Activated T-cell treated with anti-CD3 and anti-CD28 coated beads, Interleukin-2, amount 50 U/mL, for 24 hours (primary cell): ENCODE results near the gene PRAC1.
A peak's percentile ranks its signal among the peaks of the same experiment; 100 is the strongest.

ENCODE experiments used
- DNase-seq: peaks from one replicate; pipeline ENCODE4 v3.0.0-alpha.2; 2020
- H3K27ac Mint-ChIP-seq: 2 replicates; pipeline ENCODE4 v1.8.0; 2020; ENCODE audit warnings: mild to moderate bottlenecking, mixed read lengths
- H3K27me3 Mint-ChIP-seq: 2 replicates; pipeline ENCODE4 v1.8.0; 2020; ENCODE audit warnings: mixed read lengths
- H3K36me3 Mint-ChIP-seq: 2 replicates; pipeline ENCODE4 v1.8.0; 2020; ENCODE audit warnings: low read depth, mixed read lengths
- H3K4me1 Mint-ChIP-seq: 2 replicates; pipeline ENCODE4 v1.8.0; 2020; ENCODE audit warnings: low read depth, mixed read lengths
- H3K4me3 Mint-ChIP-seq: 2 replicates; pipeline ENCODE4 v1.8.0; 2020; ENCODE audit warnings: mild to moderate bottlenecking, moderate library complexity, mixed read lengths
- H3K9me3 Mint-ChIP-seq: 2 replicates; pipeline ENCODE4 v1.8.0; 2020; ENCODE audit warnings: mixed read lengths

Gene PRAC1

DNA sequence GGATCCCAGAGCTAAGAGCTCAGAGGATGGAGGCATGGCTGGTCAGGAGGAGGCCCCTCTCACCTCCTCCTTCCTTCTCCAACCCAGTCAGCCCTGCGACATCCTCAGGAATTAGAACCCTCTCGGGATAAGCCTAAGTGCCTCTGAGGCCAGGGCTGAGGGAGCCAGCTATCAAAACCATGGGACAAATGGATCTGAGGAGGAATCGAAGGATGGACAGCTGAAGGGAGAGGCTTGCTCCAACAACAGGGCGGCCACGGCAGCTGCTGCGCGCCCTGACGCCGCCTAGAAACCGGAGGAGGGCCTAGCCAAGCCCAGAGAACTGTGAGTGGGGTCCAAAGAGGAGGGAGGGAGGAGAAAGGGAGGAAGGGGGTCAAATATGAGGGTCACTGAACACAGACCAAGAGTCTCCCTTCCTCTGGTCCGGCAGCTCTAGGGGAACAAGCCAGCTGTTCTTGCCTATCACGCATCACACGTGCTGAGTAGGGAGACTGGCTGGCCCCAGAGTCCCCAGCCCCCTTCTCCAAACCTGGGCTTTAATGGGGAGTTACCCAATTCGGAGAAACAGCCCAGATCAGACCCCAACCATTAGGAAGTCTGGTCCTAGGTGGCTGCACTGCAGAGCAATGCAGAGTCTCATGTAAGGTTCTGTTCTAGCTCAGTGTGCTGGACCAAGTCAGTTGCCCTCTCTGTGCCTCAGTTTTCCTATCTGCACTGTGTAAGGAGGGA lies 12.2 kb upstream of the PRAC1 start:
- Mint-ChIP-seq H3K27me3 (peaks cover 96% of the 10 kb centered on the region), H3K9me3 (no peaks in the 10 kb centered on the region), H3K4me1 (peaks cover 27% of the 10 kb centered on the region), H3K36me3 (no peaks in the 10 kb centered on the region), H3K27ac (no peak overlapping the region), H3K4me3 (no peak overlapping the region)
- no peak for DNase-seq

DNA sequence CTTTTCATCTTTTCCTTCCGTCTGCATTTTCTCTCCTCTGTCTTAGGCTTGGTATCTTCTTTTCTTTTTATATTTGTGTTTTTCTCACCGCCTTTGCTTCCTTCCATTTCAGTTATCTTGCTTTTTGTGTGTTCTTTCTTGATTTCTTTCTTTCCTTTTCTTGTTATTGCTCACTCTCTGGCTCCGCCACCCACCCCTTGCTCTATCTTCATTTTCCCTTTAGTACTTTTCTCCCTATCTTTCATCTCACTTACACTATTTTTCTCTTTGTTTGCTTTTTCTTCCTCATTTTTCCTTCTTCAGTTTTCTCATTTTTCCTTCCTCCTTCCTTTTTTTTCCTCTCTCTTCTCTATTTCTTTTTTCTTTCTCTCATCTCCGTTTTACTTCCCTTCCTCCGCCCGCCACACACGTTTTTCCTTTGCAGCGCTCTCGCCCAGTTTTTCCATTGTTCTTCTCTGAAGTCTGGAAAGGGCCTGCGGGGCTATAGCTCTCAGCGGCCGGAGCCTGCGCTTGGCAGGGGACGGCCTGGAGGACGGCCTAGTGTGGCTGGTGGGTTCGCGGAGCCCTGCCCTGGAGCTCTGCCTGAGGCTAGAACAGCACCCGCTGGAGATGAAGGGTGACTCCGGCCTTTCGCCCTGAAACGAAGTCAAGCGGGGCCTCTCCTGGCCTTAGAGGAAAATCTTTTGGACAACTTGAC lies 11.5 kb upstream of the PRAC1 start:
- Mint-ChIP-seq H3K36me3 (no peaks in the 10 kb centered on the region), H3K4me1 (peaks cover 25% of the 10 kb centered on the region), H3K27ac (no peak overlapping the region), H3K9me3 (no peaks in the 10 kb centered on the region), H3K4me3 (peak overlapping the region; percentile 59), H3K27me3 (peaks cover 96% of the 10 kb centered on the region)
- no peak for DNase-seq

DNA sequence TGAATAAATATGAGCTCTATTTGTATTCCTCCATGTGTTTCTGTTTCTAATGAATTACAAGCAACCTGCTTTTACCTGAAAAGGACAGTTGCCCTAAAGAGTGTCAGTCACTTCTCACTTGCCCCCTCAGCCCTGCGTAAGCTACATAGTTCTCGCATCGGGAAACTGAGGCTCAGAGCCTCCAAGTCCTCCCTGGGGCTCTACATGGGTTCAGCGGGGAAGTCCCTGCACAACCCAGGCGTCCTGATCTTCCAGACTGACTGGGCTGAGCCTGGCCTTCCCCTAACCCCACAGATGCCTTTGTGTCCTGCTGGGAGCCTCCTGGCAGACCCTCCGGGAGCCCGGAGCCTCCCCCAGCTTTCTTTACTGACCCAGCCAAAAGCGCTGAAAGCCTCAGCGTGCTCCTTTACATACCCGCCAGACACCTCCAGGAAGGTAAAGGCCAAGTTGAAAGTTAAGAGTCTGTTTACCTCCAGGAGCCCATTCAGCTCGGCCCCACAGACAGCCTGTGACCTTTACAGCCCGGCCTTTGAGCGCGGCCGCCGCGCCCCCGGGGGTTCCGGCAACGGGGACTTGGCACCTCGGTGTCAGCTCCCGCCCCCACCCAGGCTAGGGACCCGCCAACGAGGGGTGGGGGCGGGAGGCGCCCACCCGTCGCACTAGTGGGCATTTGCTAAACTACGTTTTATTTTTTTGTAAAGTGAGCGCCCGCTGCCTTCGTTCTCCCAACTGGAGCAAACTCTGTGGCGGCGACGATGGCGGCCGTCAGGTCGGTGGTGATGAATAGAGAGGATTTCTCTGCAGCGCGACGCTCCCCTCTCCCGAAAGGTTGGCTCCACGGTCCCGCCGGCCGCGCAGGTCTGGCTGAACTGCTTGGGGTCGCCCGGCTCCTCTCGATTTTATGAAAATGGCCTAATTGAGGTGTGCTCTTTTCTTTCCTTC lies 10.6 kb upstream of the PRAC1 start:
- Mint-ChIP-seq H3K36me3 (no peaks in the 10 kb centered on the region), H3K27me3 (peaks cover 96% of the 10 kb centered on the region), H3K4me1 (peaks cover 28% of the 10 kb centered on the region), H3K9me3 (no peaks in the 10 kb centered on the region), H3K27ac (no peak overlapping the region), H3K4me3 (peak overlapping the region; percentile 59)
- DNase-seq, result no peak

DNA sequence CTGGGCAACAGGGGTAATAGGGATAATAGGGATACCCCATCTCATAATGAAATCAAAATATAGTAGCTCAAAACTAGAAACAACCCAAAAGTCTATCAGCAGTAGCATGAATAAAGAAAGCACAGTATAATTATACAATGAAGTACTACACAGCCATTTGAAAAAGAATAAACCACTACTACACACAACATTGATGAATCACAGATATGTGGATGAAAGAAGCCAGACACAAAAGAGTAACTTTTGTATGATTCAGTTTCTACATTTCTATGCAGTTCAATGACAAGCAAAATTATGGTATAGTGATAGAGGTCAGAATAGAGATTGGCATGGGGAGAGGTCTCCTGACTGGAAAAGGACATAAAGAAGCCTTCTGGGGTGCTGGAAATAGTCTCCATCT lies 9.0 kb upstream of the PRAC1 start:
- Mint-ChIP-seq H3K27me3 (peaks cover 96% of the 10 kb centered on the region), H3K4me1 (peaks cover 33% of the 10 kb centered on the region)

DNA sequence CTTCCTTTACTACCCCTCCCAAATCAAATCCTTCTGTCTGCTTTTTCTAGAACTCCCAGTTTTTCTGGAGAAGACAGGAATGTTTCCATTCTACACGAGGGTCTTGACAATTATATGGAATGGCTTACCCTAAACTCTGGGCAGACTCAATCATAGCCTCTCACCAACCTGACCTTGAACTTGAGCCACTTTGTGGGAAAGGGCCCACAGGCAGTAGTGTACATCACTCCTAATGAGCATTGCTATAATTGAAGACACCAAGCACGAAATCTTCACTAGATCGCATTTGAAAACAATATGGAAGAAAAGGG lies 7.9 kb upstream of the PRAC1 start:
- Mint-ChIP-seq H3K4me1 (peaks cover 36% of the 10 kb centered on the region), H3K27ac (no peak overlapping the region), H3K36me3 (no peaks in the 10 kb centered on the region)

More for the DNA sequence above, 9.0 kb upstream of the PRAC1 start:
- DNase-seq, result no peak
- no peak overlapping the region for H3K27ac Mint-ChIP-seq
- H3K9me3 Mint-ChIP-seq, result no peaks in the 10 kb centered on the region
- no peaks in the 10 kb centered on the region for H3K36me3 Mint-ChIP-seq
- no peak overlapping the region for H3K4me3 Mint-ChIP-seq

DNA sequence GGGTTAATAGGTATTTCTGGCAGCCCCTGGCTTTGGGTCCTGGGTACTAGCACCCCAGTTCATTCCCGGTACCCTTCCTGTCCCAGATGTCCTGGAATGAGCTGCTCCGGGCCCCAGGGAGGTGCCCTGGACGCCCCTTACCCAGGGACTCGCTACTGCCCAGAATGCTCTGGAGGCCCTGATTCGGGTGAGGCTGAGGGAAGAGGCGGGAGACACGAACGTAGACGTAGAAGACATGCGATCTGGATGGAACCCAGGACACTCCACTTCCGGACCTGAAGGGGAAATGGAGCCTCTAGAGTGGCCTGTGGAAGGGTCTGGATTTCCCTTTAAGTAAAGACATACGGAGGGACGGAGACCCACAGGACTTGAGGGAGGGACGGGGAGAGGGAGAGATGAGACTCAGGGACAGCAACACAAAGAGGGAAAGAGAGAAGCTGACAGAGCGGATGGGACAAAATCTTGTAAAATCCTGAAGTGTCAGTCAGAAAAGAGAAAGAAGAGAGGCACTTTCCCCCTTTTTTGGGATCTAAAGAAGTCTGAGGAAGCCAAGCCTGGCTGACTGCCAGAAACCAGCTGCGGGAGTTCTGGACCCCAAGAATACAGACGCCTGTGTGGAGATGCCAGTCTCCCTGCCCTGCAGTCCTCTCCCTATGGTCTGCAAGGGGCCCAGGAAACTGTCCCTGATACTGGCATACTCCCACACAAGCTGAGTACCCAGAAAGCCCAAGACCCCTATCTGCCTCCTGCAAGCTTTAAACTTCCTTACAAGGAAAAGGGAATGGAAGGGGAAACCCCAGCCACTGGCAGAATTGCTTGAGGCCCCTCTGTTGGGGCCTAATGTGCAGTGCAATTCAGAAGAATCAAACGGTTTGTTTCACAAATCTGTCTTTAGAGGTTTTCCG lies 7.3 kb upstream of the PRAC1 start:
- no peak overlapping the region for H3K27ac Mint-ChIP-seq
- no peaks in the 10 kb centered on the region for H3K36me3 Mint-ChIP-seq
- peaks cover 96% of the 10 kb centered on the region for H3K27me3 Mint-ChIP-seq
- DNase-seq, result no peak
- H3K4me3 Mint-ChIP-seq, result peak overlapping the region; percentile 44
- H3K9me3 Mint-ChIP-seq, result no peaks in the 10 kb centered on the region
- H3K4me1 Mint-ChIP-seq, result peaks cover 42% of the 10 kb centered on the region

More for the DNA sequence above, 7.9 kb upstream of the PRAC1 start:
- Mint-ChIP-seq H3K4me3 (no peak overlapping the region), H3K27me3 (peaks cover 96% of the 10 kb centered on the region), H3K9me3 (no peaks in the 10 kb centered on the region)
- no peak for DNase-seq

DNA sequence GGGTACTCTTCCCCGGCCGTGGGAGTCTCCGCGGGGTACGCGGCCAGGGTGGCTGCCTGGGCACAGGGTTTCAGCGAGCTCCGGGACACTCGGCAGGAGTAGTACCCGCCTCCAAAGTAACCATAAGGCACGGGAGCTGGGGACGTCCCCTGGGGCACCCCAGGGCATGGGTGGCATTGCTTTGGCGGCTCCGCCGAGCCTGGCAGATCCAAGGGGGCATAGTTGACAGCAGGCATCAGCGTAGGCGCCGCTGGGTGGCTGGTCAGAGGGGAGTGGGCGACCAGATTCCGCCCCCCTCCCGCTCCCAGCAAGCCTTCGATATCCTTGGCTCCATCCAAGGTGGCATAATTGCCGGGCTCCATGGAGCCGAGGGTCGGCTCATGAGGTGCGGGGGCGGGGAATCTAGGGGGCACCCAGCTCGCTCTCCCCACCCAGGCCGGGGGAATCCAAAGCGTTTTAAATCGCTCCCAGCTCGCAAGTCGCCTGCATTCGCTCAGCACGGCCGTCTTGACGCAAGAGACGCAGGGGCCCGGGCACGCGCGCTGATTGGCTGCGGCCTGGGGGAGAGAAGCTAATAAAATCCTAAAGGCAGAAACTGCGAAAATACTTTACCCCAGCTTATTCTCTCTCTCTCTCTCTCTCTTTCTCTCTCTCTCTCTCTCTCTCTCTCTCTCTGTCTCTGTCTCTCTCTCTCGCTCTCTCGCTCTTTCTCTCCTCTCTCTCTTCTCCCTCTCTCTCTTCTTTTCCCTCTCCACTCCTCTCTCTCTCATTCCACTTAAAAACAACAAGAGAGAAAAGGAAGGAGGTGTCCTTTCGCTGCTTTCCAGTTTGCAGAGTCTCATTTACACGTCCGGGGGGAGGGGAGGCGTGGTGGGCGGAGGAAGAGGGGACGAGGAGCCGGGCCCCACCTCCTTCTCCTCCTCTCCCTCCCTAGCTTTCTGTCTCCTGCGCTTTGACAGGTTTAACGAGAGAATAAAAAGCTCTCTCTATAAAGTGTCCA lies 6.2 kb upstream of the PRAC1 start, which contains the start of gene HOXB13:
TSS of gene HOXB13 (minus strand) at position 519 of the 1,000 bp plus-strand sequence. CDS start at position 362, 157 bp downstream.
- Mint-ChIP-seq H3K36me3 (no peaks in the 10 kb centered on the region), H3K9me3 (no peaks in the 10 kb centered on the region), H3K4me3 (peak within 1 kb of the TSS; percentile 62), H3K27ac (no peak within 1 kb of the TSS), H3K27me3 (peaks cover 96% of the 10 kb centered on the region), H3K4me1 (peaks cover 43% of the 10 kb centered on the region)
- DNase-seq, result no peak

DNA sequence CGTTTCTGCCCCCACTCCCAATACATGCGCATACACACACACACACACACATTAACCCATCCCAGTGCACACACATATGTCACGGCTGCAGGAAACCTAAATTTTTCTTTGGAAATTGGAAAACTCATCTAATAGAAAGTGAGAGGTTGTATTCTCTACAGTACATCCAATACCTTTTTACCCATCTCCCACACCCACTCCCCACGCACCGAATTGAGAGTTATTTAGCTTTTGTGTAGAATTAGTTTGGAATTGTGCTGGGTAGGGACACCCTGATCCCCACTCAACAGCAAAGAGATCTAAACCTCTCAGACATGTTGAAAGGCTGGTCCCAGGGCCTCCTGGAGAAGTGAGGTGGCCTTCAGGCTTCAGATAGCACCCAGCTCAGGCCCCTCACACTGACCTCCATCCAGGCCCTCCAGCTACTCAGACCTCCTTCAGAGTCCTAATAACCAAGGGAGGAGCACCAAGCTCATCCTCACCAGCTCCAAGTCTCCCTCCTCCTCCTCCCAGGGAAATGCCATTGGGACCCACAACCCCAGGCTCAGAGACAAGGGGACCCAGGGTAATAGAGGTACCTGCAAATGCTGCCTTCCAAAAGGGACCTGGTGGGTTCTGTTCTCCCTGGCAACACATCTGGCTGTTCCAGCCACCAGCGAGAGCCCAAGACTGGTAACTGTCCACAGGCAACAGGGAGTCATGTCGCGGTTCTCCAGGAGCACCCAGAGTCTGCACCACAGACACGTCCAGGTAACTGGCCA lies 5.3 kb upstream of the PRAC1 start:
- Mint-ChIP-seq H3K4me3 (no peak overlapping the region), H3K27me3 (peaks cover 97% of the 10 kb centered on the region), H3K4me1 (peaks cover 41% of the 10 kb centered on the region), H3K36me3 (no peaks in the 10 kb centered on the region), H3K27ac (no peak overlapping the region), H3K9me3 (no peaks in the 10 kb centered on the region)
- DNase-seq, result no peak

DNA sequence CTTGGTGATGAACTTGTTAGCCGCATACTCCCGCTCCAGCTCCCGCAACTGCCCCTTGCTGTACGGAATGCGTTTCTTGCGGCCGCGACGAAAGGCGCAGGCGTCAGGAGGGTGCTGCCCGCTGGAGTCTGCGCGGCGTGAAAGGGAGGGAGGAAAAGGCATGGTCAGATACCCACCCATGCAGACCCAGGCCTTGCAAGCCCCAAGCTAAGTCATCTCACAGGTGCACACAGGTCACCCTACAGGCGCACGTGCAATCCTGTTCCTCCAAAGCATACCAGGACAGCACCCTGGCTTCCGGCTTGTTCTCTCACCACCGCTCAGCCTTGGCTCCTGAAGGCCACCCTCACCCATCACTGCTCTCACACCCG lies 4.6 kb upstream of the PRAC1 start:
- H3K9me3 Mint-ChIP-seq, result no peaks in the 10 kb centered on the region
- peaks cover 97% of the 10 kb centered on the region for H3K27me3 Mint-ChIP-seq
- no peak overlapping the region for H3K4me3 Mint-ChIP-seq
- no peak for DNase-seq
- H3K4me1 Mint-ChIP-seq, result peaks cover 41% of the 10 kb centered on the region
- no peak overlapping the region for H3K27ac Mint-ChIP-seq
- no peaks in the 10 kb centered on the region for H3K36me3 Mint-ChIP-seq

DNA sequence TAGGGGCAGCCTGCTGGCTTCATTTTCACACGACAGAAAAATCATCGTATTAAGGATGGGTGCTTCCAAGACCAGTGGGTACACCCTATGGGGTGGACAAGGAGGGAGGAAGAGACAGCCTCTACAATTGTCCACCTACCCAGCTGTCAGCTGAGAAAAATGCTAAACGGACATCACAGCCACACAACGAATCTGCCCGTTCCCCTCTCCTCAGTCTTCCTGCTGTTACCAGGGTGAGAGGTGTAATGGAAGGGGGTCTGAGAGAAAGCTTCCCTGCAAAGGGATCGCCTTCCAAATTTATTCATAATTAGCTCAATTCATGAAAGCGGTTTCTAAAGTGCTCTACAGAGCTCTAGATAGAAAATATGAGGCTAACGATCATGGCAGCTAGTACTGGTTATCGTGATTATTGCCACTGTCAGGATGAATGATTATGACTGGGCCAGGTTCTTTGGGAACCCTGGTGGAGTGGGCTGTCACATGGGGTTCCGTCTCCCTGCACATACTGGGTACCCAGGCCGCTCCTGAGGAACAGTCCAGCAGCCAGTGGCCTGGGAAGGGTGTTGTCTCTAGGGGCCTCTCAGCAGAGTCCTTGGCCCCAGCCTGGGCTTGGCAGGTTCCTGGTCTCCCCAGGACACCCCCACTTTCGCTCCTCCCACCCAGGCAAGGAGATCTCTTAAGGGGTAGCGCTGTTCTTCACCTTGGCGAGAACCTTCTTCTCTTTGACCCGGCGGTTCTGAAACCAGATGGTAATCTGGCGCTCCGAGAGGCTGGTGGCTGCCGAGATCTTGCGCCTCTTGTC lies 4.0 kb upstream of the PRAC1 start:
- H3K9me3 Mint-ChIP-seq, result no peaks in the 10 kb centered on the region
- H3K4me3 Mint-ChIP-seq, result no peak overlapping the region
- DNase-seq, result no peak
- peaks cover 41% of the 10 kb centered on the region for H3K4me1 Mint-ChIP-seq
- no peaks in the 10 kb centered on the region for H3K36me3 Mint-ChIP-seq
- H3K27me3 Mint-ChIP-seq, result peaks cover 99% of the 10 kb centered on the region
- no peak overlapping the region for H3K27ac Mint-ChIP-seq

DNA sequence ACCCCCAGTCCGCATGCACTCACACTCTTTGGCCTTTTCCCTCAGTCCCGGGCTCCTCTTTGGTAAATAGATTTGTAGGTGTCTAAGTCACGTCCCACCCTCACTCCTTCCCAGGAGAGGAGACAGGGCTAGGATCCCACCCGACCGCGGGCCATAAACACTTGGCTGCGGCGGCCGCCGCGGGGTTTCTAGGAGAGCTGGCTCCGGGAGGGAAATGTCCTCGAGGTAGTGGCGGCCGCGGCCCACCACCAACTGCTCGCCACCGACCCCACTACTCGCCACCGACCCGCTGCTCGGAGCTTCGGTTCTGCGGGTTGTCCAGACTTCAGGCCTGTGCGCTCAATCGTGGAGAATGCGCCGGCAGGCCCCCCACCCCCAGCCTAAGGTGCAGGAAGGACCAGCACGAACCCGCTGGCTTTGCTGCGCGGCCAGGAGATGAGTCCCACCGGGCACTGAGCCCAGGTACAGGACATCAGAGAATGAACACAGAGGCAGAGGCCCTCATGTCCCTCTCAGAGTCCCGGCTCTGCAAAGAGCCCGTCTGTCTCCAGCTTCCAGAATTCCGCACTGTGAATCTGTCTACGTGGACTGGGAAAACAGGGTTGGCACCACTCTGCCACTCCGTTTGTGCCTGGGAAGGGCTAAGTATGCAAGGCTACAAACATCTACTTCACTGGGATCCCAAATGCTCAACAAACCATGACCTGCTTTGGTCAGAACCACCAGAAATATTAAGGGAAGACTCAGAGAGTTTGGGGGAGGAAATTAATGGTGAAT lies 3.2 kb upstream of the PRAC1 start:
- Mint-ChIP-seq H3K4me3 (peak overlapping the region; percentile 20), H3K36me3 (no peaks in the 10 kb centered on the region), H3K27ac (no peak overlapping the region), H3K9me3 (no peaks in the 10 kb centered on the region), H3K27me3 (peaks cover 100% of the 10 kb centered on the region), H3K4me1 (peaks cover 41% of the 10 kb centered on the region)
- no peak for DNase-seq
